ENCODE results near the gene CARNS1. TPM values are rescaled to one million over a fixed set of nuclear protein-coding genes. Genes with fewer than 3 reads are reported as not detected.

Gene CARNS1
- total and polyA plus RNA-seq, 9 of the 15 experiments (the other 6 are each of a cell fraction or from before 2014, with no cell fraction given) = 0.01 to 0.18 (median 0.06) TPM; not detected in 3

DNA sequence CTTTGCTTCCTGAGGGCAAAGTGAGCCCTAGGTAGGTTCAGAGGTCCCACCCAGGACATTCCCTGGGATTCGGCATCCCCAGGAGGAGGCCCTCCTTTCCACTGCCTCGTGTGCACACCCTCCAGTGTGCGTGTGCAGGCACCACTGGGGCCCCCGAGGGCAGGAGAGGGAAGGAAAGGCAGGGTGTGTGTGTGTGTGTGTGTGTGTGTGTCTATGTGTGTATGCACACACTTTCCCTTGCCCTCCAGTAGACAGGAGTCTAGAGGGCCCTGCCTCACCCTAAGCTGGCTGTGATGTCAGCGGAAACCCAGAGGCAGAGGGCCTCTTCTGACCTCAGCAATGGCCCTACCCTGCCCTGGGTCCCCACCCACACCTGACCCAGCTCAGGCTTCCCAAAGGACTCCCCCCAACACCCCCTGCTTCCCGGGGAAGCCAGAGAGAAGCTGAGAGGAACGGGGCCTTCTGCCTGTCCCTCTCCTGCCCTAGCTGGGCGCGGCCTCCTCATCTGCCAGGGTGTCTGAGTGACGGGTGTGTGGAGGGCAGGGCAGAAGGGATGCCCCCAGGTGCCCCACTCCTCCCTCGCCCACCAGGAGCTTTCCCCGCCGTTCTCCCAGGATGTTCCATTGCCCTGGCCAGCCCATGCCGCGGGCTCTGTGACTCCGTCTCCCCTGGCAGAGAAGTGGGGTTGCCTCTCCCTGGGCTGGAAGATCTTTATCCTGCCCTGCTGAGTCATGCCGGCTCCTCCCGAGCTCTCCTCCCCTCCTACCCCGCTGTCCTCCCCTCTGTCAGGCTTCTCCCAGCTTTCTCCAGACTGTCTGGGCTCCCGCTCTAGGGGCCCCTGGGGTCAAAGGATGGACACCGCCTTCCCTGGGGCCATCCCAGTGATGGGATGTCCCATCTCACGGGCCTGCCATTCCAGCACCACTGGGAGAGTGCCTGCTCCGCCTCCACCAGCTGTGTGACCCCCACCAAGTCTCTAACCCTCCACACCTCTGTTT lies 36.1 kb upstream of the CARNS1 start (continued):
- TF ChIP-seq TEAD1 (CRISPR knock-in tag; IDR thresholded peaks at IDR 0.05) (peak in 1 of 2 experiments; percentile 73; a peak in 2 of 4 replicates), HNRNPL (IDR thresholded peaks at IDR 0.05; ENCODE audit: low read depth, low read length) (0 out of 2 replicates have a peak, but pooled peaks have one; percentile 62), COPS2 (conservative IDR thresholded peaks at IDR 0.05) (no peak), ETV5 (CRISPR knock-in tag; IDR thresholded peaks at IDR 0.05; ENCODE audit: low read depth) (no peak), ZNF133 (CRISPR knock-in tag; IDR thresholded peaks at IDR 0.05) (0 out of 2 replicates have a peak, but pooled peaks have one; percentile 15), TOE1 (IDR thresholded peaks at IDR 0.05; ENCODE audit: borderline replicate concordance) (peak; percentile 37; the same call in 1 of the 2 replicates), TOE1 (CRISPR knock-in tag; IDR thresholded peaks at IDR 0.05; ENCODE audit: borderline replicate concordance, low read depth) (no peak), CBFB (CRISPR knock-in tag; IDR thresholded peaks at IDR 0.05) (0 out of 2 replicates have a peak, but pooled peaks have one; percentile 43), ZNF707 (CRISPR knock-in tag; conservative IDR thresholded peaks at IDR 0.05) (no peak)
- TF ChIP-seq, protein P1, sequence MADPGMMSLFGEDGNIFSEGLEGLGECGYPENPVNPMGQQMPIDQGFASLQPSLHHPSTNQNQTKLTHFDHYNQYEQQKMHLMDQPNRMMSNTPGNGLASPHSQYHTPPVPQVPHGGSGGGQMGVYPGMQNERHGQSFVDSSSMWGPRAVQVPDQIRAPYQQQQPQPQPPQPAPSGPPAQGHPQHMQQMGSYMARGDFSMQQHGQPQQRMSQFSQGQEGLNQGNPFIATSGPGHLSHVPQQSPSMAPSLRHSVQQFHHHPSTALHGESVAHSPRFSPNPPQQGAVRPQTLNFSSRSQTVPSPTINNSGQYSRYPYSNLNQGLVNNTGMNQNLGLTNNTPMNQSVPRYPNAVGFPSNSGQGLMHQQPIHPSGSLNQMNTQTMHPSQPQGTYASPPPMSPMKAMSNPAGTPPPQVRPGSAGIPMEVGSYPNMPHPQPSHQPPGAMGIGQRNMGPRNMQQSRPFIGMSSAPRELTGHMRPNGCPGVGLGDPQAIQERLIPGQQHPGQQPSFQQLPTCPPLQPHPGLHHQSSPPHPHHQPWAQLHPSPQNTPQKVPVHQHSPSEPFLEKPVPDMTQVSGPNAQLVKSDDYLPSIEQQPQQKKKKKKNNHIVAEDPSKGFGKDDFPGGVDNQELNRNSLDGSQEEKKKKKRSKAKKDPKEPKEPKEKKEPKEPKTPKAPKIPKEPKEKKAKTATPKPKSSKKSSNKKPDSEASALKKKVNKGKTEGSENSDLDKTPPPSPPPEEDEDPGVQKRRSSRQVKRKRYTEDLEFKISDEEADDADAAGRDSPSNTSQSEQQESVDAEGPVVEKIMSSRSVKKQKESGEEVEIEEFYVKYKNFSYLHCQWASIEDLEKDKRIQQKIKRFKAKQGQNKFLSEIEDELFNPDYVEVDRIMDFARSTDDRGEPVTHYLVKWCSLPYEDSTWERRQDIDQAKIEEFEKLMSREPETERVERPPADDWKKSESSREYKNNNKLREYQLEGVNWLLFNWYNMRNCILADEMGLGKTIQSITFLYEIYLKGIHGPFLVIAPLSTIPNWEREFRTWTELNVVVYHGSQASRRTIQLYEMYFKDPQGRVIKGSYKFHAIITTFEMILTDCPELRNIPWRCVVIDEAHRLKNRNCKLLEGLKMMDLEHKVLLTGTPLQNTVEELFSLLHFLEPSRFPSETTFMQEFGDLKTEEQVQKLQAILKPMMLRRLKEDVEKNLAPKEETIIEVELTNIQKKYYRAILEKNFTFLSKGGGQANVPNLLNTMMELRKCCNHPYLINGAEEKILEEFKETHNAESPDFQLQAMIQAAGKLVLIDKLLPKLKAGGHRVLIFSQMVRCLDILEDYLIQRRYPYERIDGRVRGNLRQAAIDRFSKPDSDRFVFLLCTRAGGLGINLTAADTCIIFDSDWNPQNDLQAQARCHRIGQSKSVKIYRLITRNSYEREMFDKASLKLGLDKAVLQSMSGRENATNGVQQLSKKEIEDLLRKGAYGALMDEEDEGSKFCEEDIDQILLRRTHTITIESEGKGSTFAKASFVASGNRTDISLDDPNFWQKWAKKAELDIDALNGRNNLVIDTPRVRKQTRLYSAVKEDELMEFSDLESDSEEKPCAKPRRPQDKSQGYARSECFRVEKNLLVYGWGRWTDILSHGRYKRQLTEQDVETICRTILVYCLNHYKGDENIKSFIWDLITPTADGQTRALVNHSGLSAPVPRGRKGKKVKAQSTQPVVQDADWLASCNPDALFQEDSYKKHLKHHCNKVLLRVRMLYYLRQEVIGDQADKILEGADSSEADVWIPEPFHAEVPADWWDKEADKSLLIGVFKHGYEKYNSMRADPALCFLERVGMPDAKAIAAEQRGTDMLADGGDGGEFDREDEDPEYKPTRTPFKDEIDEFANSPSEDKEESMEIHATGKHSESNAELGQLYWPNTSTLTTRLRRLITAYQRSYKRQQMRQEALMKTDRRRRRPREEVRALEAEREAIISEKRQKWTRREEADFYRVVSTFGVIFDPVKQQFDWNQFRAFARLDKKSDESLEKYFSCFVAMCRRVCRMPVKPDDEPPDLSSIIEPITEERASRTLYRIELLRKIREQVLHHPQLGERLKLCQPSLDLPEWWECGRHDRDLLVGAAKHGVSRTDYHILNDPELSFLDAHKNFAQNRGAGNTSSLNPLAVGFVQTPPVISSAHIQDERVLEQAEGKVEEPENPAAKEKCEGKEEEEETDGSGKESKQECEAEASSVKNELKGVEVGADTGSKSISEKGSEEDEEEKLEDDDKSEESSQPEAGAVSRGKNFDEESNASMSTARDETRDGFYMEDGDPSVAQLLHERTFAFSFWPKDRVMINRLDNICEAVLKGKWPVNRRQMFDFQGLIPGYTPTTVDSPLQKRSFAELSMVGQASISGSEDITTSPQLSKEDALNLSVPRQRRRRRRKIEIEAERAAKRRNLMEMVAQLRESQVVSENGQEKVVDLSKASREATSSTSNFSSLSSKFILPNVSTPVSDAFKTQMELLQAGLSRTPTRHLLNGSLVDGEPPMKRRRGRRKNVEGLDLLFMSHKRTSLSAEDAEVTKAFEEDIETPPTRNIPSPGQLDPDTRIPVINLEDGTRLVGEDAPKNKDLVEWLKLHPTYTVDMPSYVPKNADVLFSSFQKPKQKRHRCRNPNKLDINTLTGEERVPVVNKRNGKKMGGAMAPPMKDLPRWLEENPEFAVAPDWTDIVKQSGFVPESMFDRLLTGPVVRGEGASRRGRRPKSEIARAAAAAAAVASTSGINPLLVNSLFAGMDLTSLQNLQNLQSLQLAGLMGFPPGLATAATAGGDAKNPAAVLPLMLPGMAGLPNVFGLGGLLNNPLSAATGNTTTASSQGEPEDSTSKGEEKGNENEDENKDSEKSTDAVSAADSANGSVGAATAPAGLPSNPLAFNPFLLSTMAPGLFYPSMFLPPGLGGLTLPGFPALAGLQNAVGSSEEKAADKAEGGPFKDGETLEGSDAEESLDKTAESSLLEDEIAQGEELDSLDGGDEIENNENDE (IDR thresholded peaks at IDR 0.05; ENCODE audit: low read depth, low read length) = no peak
- TF ChIP-seq, protein P2, sequence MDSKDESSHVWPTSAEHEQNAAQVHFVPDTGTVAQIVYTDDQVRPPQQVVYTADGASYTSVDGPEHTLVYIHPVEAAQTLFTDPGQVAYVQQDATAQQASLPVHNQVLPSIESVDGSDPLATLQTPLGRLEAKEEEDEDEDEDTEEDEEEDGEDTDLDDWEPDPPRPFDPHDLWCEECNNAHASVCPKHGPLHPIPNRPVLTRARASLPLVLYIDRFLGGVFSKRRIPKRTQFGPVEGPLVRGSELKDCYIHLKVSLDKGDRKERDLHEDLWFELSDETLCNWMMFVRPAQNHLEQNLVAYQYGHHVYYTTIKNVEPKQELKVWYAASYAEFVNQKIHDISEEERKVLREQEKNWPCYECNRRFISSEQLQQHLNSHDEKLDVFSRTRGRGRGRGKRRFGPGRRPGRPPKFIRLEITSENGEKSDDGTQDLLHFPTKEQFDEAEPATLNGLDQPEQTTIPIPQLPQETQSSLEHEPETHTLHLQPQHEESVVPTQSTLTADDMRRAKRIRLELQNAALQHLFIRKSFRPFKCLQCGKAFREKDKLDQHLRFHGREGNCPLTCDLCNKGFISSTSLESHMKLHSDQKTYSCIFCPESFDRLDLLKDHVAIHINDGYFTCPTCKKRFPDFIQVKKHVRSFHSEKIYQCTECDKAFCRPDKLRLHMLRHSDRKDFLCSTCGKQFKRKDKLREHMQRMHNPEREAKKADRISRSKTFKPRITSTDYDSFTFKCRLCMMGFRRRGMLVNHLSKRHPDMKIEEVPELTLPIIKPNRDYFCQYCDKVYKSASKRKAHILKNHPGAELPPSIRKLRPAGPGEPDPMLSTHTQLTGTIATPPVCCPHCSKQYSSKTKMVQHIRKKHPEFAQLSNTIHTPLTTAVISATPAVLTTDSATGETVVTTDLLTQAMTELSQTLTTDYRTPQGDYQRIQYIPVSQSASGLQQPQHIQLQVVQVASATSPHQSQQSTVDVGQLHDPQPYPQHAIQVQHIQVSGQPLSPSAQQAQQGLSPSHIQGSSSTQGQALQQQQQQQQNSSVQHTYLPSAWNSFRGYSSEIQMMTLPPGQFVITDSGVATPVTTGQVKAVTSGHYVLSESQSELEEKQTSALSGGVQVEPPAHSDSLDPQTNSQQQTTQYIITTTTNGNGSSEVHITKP (IDR thresholded peaks at IDR 0.05; ENCODE audit: partially characterized antibody) = peak; percentile 80

Measured in K562 (cell line).